ENCODE results near the gene OSBPL8. TPM values are rescaled to one million over a fixed set of nuclear protein-coding genes. Genes with fewer than 3 reads are reported as not detected.

The OSBPL8 gene
- total and polyA plus RNA-seq, 8 donors, result 7.7 to 147 (median 29.4) TPM

- H3K27ac ChIP-seq, result no peak overlapping the region
- no peaks in the 10 kb centered on the region for H3K4me1 ChIP-seq
- WGBS, 5 donors, result 78 to 90% (median 89%) methylated on average over 5 of the region's 5 CpGs
- DNase-seq, result no peak
- H3K9me3 ChIP-seq, result no peaks in the 10 kb centered on the region
- no peak overlapping the region for H3K4me3 ChIP-seq
- no peaks in the 10 kb centered on the region for H3K27me3 ChIP-seq
- intact Hi-C loops (cut with DNase I; ENCODE audit: low total_unique reads), result no loop called here
- TF ChIP-seq EP300 (IDR thresholded peaks at IDR 0.05), result no peak
- no peak for TF ChIP-seq POLR2A (IDR thresholded peaks at IDR 0.05)
- no peak for TF ChIP-seq CTCF (IDR thresholded peaks at IDR 0.05)
- TF ChIP-seq POLR2AphosphoS5 (IDR thresholded peaks at IDR 0.05), result no peak
- H3K36me3 ChIP-seq, result no peaks in the 10 kb centered on the region
Measured at GRCh38 chr12:76410781-76411180, 148.8 kb downstream of the OSBPL8 start.

GRCh38 chr12:76410371-76410770, 149.2 kb downstream of the OSBPL8 start:
- TF ChIP-seq POLR2AphosphoS5 (IDR thresholded peaks at IDR 0.05), result no peak
- TF ChIP-seq CTCF (IDR thresholded peaks at IDR 0.05), result no peak
- no peak for TF ChIP-seq EP300 (IDR thresholded peaks at IDR 0.05)
- TF ChIP-seq POLR2A (IDR thresholded peaks at IDR 0.05), result no peak
- intact Hi-C loops (cut with DNase I; ENCODE audit: low total_unique reads), result no loop called here
- no peaks in the 10 kb centered on the region for H3K27me3 ChIP-seq
- no peak overlapping the region for H3K27ac ChIP-seq
- H3K4me3 ChIP-seq, result no peak overlapping the region
- no peaks in the 10 kb centered on the region for H3K9me3 ChIP-seq
- H3K4me1 ChIP-seq, result no peaks in the 10 kb centered on the region
- DNase-seq, result no peak
- no peaks in the 10 kb centered on the region for H3K36me3 ChIP-seq

- H3K27me3 ChIP-seq, result no peaks in the 10 kb centered on the region
- 66 to 81% (median 71%) methylated on average over 1 of the region's 1 CpG for WGBS, 5 donors
- no peak overlapping the region for H3K27ac ChIP-seq
- intact Hi-C loops (cut with DNase I; ENCODE audit: low total_unique reads), result no loop called here
- H3K4me3 ChIP-seq, result no peak overlapping the region
- H3K36me3 ChIP-seq, result no peaks in the 10 kb centered on the region
- no peaks in the 10 kb centered on the region for H3K9me3 ChIP-seq
- TF ChIP-seq EP300 (IDR thresholded peaks at IDR 0.05), result no peak
- no peak for TF ChIP-seq POLR2A (IDR thresholded peaks at IDR 0.05)
- no peak for TF ChIP-seq POLR2AphosphoS5 (IDR thresholded peaks at IDR 0.05)
- TF ChIP-seq CTCF (IDR thresholded peaks at IDR 0.05), result no peak
- no peak for DNase-seq
- H3K4me1 ChIP-seq, result no peaks in the 10 kb centered on the region
Measured at GRCh38 chr12:76409074-76409473, 150.5 kb downstream of the OSBPL8 start.

- no peaks in the 10 kb centered on the region for H3K36me3 ChIP-seq
- 92 to 100% (median 97%) methylated on average over 3 of the region's 3 CpGs for whole genome bisulfite sequencing, 5 donors
Measured at GRCh38 chr12:76407710-76408109, 151.9 kb downstream of the OSBPL8 start.

More at GRCh38 chr12:76407710-76408109, 151.9 kb downstream of the OSBPL8 start:
- Histone ChIP-seq H3K4me3 (no peak overlapping the region), H3K9me3 (no peaks in the 10 kb centered on the region), H3K27ac (no peak overlapping the region), H3K27me3 (no peaks in the 10 kb centered on the region), H3K4me1 (no peaks in the 10 kb centered on the region)
- intact Hi-C loops (cut with DNase I; ENCODE audit: low total_unique reads), result no loop called here
- TF ChIP-seq EP300 (IDR thresholded peaks at IDR 0.05), result no peak
- TF ChIP-seq CTCF (IDR thresholded peaks at IDR 0.05), result no peak
- no peak for TF ChIP-seq POLR2A (IDR thresholded peaks at IDR 0.05)
- TF ChIP-seq POLR2AphosphoS5 (IDR thresholded peaks at IDR 0.05), result no peak
- DNase-seq, result no peak

All from stomach (tissue), 9 donors.